Activated CD4-positive, alpha-beta T cell treated with anti-CD3 and anti-CD28 coated beads for 48 hours (primary cell): ENCODE data around the gene GALK1.
A peak's percentile ranks its signal among the peaks of the same experiment; 100 is the strongest.

Experiments used
- DNase-seq: peaks from one replicate; pipeline ENCODE4 v3.0.0-alpha.2; 2020

Gene GALK1

GRCh38 chr17:75749545-75750389, 15.2 kb downstream of the GALK1 start:
- peak; percentile 94 for DNase-seq

- DNase-seq: no peak
These were observed 16.3 kb downstream of the GALK1 start for GRCh38 chr17:75748706-75749105.

GRCh38 chr17:75743625-75744206, 21.3 kb downstream of the GALK1 start:
- DNase-seq: no peak

GRCh38 chr17:75742337-75742736, 22.7 kb downstream of the GALK1 start:
- DNase-seq: no peak

- DNase-seq: no peak
These were observed 24.3 kb downstream of the GALK1 start for GRCh38 chr17:75740631-75741077.

- DNase-seq: no peak
These were observed 24.8 kb downstream of the GALK1 start for GRCh38 chr17:75740215-75740614.

- DNase-seq: no peak
These were observed 25.2 kb downstream of the GALK1 start for GRCh38 chr17:75739801-75740200.

- DNase-seq: no peak
These were observed 25.8 kb downstream of the GALK1 start for GRCh38 chr17:75739174-75739573.

- DNase-seq: peak; percentile 58
These were observed 26.7 kb downstream of the GALK1 start for GRCh38 chr17:75738218-75738802.

- no peak for DNase-seq
These were observed 27.6 kb downstream of the GALK1 start for GRCh38 chr17:75737133-75737962.

GRCh38 chr17:75736173-75736835, 28.7 kb downstream of the GALK1 start:
- DNase-seq: no peak

GRCh38 chr17:75734674-75735294, 30.2 kb downstream of the GALK1 start:
- no peak for DNase-seq

- no peak for DNase-seq
These were observed 31.5 kb downstream of the GALK1 start for GRCh38 chr17:75733471-75733870.

- DNase-seq: no peak
These were observed 33.1 kb downstream of the GALK1 start for GRCh38 chr17:75731716-75732498.

- no peak for DNase-seq
These were observed 33.8 kb downstream of the GALK1 start for GRCh38 chr17:75731086-75731715.

- DNase-seq: no peak
These were observed 34.9 kb downstream of the GALK1 start for GRCh38 chr17:75730065-75730464.

- no peak for DNase-seq
These were observed 35.6 kb downstream of the GALK1 start for GRCh38 chr17:75729351-75729750.

- DNase-seq: no peak
These were observed 37.6 kb downstream of the GALK1 start for GRCh38 chr17:75727391-75727790.

- no peak for DNase-seq
These were observed 39.5 kb downstream of the GALK1 start for GRCh38 chr17:75725504-75725903.
